ENCODE measurements around the gene DCLRE1B.
"Not testable (repeated sequence)": the region's sequence is repeated elsewhere in the genome, so short reads cannot be mapped to it uniquely, and the experiment has no call there.

Gene DCLRE1B

GRCh38 chr1:113946678-113947387 lies 41.7 kb downstream of the DCLRE1B start:
- DNase-seq (ENCODE audit: low read depth, low spot score): no peak

- no peak for DNase-seq (ENCODE audit: low read depth, low spot score)
These were observed 42.4 kb downstream of the DCLRE1B start for GRCh38 chr1:113947388-113948107.

DNA sequence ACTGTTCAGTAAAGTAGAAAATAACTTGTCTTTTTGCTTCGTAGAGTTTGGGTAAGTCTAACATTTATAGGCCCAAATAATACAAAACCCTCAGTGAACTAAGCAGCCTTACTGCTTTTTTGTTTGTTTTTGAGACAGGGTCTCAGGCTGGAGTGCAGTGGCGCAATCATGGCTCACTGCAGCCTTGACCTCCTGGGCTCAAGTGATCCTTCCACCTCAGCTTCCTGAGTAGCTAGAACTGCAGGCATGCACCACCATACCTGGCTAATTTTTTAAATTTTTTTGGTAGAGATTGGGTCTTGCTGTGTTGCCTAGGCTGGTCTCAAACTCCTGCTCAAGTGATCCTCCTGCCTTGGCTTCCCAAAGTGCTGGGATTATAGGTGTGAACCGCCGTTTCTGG lies 43.0 kb downstream of the DCLRE1B start:
- DNase-seq (ENCODE audit: low read depth, low spot score): not testable (repeated sequence)

GRCh38 chr1:113949007-113949406 lies 43.9 kb downstream of the DCLRE1B start:
- no peak for DNase-seq (ENCODE audit: low read depth, low spot score)

DNA sequence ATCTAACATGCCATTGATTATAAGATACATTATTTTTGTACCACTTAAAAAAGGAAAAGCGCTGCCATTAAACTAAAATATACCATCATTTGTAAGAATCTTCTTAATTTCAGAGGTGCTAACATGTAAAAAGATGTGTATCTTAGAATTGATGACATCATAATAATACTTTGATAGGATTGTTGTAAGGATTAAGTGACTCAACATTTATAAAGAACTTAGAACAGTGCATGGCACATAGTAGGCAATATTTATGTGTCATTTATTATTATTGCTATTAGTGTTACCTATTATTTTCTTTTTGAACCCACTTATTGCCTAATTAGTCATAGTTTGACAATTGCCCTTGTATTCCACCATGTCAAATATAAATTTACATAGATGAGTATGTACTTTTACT lies 45.8 kb downstream of the DCLRE1B start:
- DNase-seq (ENCODE audit: low read depth, low spot score): no peak

- DNase-seq (ENCODE audit: low read depth, low spot score): no peak
These were observed 46.6 kb downstream of the DCLRE1B start for GRCh38 chr1:113951719-113952118.

GRCh38 chr1:113957984-113958383 lies 52.9 kb downstream of the DCLRE1B start:
- DNase-seq (ENCODE audit: low read depth, low spot score): no peak

- DNase-seq (ENCODE audit: low read depth, low spot score): no peak
These were observed 53.6 kb downstream of the DCLRE1B start for GRCh38 chr1:113958691-113959090.

GRCh38 chr1:113963281-113963906 lies 58.3 kb downstream of the DCLRE1B start:
- no peak for DNase-seq (ENCODE audit: low read depth, low spot score)

Data from activated naive CD8-positive, alpha-beta T cell treated with anti-CD3 and anti-CD28 coated beads, Interleukin-2, amount 50 U/mL, for 16 hours (primary cell).